Liver (tissue), 9 donors: ENCODE results near the gene TNFSF8. TPM values are rescaled to one million over a fixed set of nuclear protein-coding genes. Genes with fewer than 3 reads are reported as not detected.

Experiments
- DNase-seq: peaks from one replicate; pipeline ENCODE4 v3.0.0-alpha.2; 2017; ENCODE audit warnings: low spot score
- H3K27ac ChIP-seq, 2 donors: one replicate each; pipeline ENCODE4 v1.7.0; 2013; ENCODE audit warnings: inconsistent platforms in 2 of 2, low read length in 2 of 2, control low read depth in 1 of 2, low read depth in 1 of 2, mild to moderate bottlenecking in 1 of 2
- H3K27me3 ChIP-seq, 4 donors: one replicate each; pipeline versions ENCODE4 v1.6.1 to v1.7.0; 2013; ENCODE audit warnings: low read length in 3 of 4, inconsistent platforms in 1 of 4, mild to moderate bottlenecking in 1 of 4, moderate library complexity in 1 of 4; ENCODE audit not compliant: control insufficient read depth in 4 of 4, insufficient read depth in 4 of 4
- H3K36me3 ChIP-seq, 4 donors: one replicate each; pipeline versions ENCODE4 v1.6.1 to v1.7.0; 2013; ENCODE audit warnings: low read length in 3 of 4, mild to moderate bottlenecking in 3 of 4, low read depth in 1 of 4, moderate library complexity in 1 of 4; ENCODE audit not compliant: control insufficient read depth in 4 of 4, insufficient read depth in 3 of 4
- H3K4me1 ChIP-seq, 4 donors: one replicate each; pipeline versions ENCODE4 v1.6.1 to v1.7.0; 2013; ENCODE audit warnings: low read length in 3 of 4, mild to moderate bottlenecking in 3 of 4, moderate library complexity in 1 of 4; ENCODE audit not compliant: control insufficient read depth in 4 of 4, insufficient read depth in 4 of 4
- H3K4me3 ChIP-seq, 3 donors: one replicate each; pipeline versions ENCODE4 v1.6.1 to v1.7.0; 2013; ENCODE audit warnings: low read length in 3 of 3, control low read depth in 1 of 3, low read depth in 1 of 3, mild to moderate bottlenecking in 1 of 3
- H3K9ac ChIP-seq, 2 donors: one replicate each; pipeline ENCODE4 v1.7.0; 2013; ENCODE audit warnings: low read length in 2 of 2, mild to moderate bottlenecking in 2 of 2, moderate library complexity in 2 of 2, control low read depth in 1 of 2, low read depth in 1 of 2
- H3K9me3 ChIP-seq, 4 donors: one replicate each; pipeline versions ENCODE4 v1.6.1 to v1.7.0; 2013; ENCODE audit warnings: low read length in 3 of 4; ENCODE audit not compliant: control insufficient read depth in 4 of 4
- EGR1 ChIP-seq, 2 donors: IDR thresholded peaks; 2 replicates each; pipeline ENCODE4 v1.6.1; 2016 to 2018; ENCODE audit warnings: antibody characterized with exemption in 2 of 2, low read depth in 2 of 2
- FOXA1 ChIP-seq: IDR thresholded peaks from 2 replicates; pipeline ENCODE4 v1.6.1; 2016; ENCODE audit warnings: antibody characterized with exemption
- JUND ChIP-seq, 2 donors: IDR thresholded peaks; 2 replicates each; pipeline ENCODE4 v1.6.1; 2016; ENCODE audit warnings: antibody characterized with exemption in 2 of 2
- NR2F2 ChIP-seq: IDR thresholded peaks from 2 replicates; pipeline ENCODE4 v1.6.1; 2016; ENCODE audit warnings: antibody characterized with exemption
- RXRA ChIP-seq, 2 donors: IDR thresholded peaks; 2 replicates each; pipeline ENCODE4 v1.6.1; 2017 to 2018; ENCODE audit warnings: antibody characterized with exemption in 2 of 2, mild to moderate bottlenecking in 1 of 2
- SP1 ChIP-seq: IDR thresholded peaks from 2 replicates; pipeline ENCODE4 v1.6.1; 2018; ENCODE audit warnings: antibody characterized with exemption, mild to moderate bottlenecking
- YY1 ChIP-seq: IDR thresholded peaks from 2 replicates; pipeline ENCODE4 v1.6.1; 2016; ENCODE audit warnings: antibody characterized with exemption, mild to moderate bottlenecking
- WGBS: extraction: QIAGEN DNeasy Blood & Tissue Kit; methylation state at CpG from one replicate; pipeline ENCODE4 v1.1.7; 2013; 5-methylcytosine and 5-hydroxymethylcytosine counted together
- polyA plus RNA-seq, 2 donors: library from polyadenylated mRNA; stranded (reverse) in 1 of 2; unstranded in 1 of 2; fragments of 200-250 nt in 1 of 2; fragments of >200 nt in 1 of 2; fragmentation: Nextera tagmentation in 1 of 2; extraction: Ambion mirVana in 1 of 2; gene quantifications; one replicate each; pipeline versions ENCODE4 v1.2.1 to v1.2.3, GENCODE V29; 2013 to 2015
- total RNA-seq, 2 donors: library from RNA; depleted of rRNA; stranded (reverse); fragments of >200 nt; gene quantifications; one replicate each; pipeline ENCODE4 v1.2.3, GENCODE V29; 2014
- TF ChIP-seq, protein P1 (sequence below): fragments of 150-350 bp; IDR thresholded peaks from 2 replicates; pipeline ENCODE4 v1.5.1; 2017; ENCODE audit warnings: improper control_type of control experiment, low read depth, low read length; ENCODE audit not compliant: missing input control
- TF ChIP-seq, protein P2 (sequence below): IDR thresholded peaks from 2 replicates; pipeline ENCODE4 v1.6.1; 2016; ENCODE audit warnings: antibody characterized with exemption
- TF ChIP-seq, protein P3 (sequence below): IDR thresholded peaks from 2 replicates; pipeline ENCODE4 v1.6.1; 2016; ENCODE audit warnings: antibody characterized with exemption
- TF ChIP-seq, protein P4 (sequence below): IDR thresholded peaks from 2 replicates; pipeline ENCODE4 v1.6.1; 2016; ENCODE audit warnings: antibody characterized with exemption, mild to moderate bottlenecking
- donor health status: healthy.
- donor health status: healthy.
- donor health status: healthy.
- donor health status: healthy.
- donor health status: healthy.

The TNFSF8 gene
- total and polyA plus RNA-seq, 4 donors = 0.28 to 1.4 (median 0.51) TPM

DNA sequence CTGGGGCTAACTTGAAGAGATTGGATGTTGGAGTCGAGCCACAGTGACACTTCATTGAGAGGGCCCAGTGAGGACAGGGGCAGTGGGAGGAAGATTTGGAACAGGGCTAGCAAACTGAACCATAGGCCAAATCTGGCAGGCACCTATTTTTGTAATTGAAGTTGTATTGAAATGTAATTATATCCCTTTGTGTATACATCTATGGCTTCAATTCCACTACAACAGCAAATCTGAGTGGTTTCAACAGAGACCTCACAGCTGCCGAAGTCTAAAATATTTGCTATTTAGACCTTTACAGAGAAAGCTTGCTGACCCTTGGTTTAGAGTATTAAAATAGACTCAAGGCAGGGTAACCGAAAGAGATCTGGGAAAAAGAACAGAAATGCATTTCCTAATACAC lies 4.7 kb upstream of the TNFSF8 start:
- 86% methylated on average over 3 of the region's 3 CpGs for WGBS
- H3K9me3 ChIP-seq = no peaks in the 10 kb centered on the region

DNA sequence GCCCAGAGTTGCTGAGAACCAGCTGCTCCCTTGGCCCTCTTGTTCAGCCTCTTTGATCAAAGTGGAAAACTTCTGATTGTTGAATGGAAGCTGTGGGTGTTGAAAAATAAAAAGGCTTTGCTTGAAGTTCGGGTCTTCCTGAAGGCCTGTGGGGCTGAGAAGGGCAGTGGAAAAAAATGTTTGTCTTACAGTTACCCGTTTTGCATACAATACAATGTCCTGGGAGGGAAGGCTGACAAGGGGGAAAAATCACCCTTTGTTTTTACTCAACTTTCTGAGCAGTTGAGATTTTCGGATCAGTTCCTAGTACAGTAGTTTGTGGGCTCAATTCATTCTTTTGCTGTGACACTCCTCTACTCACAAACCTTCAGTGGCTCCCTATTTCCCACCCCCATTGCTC lies 2.1 kb upstream of the TNFSF8 start:
- no peak overlapping the region for H3K4me3 ChIP-seq
- H3K36me3 ChIP-seq = no peaks in the 10 kb centered on the region
- TF ChIP-seq, protein P1, sequence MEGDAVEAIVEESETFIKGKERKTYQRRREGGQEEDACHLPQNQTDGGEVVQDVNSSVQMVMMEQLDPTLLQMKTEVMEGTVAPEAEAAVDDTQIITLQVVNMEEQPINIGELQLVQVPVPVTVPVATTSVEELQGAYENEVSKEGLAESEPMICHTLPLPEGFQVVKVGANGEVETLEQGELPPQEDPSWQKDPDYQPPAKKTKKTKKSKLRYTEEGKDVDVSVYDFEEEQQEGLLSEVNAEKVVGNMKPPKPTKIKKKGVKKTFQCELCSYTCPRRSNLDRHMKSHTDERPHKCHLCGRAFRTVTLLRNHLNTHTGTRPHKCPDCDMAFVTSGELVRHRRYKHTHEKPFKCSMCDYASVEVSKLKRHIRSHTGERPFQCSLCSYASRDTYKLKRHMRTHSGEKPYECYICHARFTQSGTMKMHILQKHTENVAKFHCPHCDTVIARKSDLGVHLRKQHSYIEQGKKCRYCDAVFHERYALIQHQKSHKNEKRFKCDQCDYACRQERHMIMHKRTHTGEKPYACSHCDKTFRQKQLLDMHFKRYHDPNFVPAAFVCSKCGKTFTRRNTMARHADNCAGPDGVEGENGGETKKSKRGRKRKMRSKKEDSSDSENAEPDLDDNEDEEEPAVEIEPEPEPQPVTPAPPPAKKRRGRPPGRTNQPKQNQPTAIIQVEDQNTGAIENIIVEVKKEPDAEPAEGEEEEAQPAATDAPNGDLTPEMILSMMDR = no peak
- TF ChIP-seq YY1 (no peak), NR2F2 (no peak), EGR1 (IDR thresholded peaks at IDR 0.05; ENCODE audit: low read depth in 2 of 2) (no peak), SP1 (no peak), RXRA (IDR thresholded peaks at IDR 0.05) (no peak)
- TF ChIP-seq, protein P2, sequence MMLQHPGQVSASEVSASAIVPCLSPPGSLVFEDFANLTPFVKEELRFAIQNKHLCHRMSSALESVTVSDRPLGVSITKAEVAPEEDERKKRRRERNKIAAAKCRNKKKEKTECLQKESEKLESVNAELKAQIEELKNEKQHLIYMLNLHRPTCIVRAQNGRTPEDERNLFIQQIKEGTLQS = no peak
- TF ChIP-seq, protein P3, sequence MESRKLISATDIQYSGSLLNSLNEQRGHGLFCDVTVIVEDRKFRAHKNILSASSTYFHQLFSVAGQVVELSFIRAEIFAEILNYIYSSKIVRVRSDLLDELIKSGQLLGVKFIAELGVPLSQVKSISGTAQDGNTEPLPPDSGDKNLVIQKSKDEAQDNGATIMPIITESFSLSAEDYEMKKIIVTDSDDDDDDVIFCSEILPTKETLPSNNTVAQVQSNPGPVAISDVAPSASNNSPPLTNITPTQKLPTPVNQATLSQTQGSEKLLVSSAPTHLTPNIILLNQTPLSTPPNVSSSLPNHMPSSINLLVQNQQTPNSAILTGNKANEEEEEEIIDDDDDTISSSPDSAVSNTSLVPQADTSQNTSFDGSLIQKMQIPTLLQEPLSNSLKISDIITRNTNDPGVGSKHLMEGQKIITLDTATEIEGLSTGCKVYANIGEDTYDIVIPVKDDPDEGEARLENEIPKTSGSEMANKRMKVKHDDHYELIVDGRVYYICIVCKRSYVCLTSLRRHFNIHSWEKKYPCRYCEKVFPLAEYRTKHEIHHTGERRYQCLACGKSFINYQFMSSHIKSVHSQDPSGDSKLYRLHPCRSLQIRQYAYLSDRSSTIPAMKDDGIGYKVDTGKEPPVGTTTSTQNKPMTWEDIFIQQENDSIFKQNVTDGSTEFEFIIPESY = no peak
- no peak overlapping the region for H3K27ac ChIP-seq
- H3K9ac ChIP-seq = no peak overlapping the region
- 83% methylated on average over 3 of the region's 3 CpGs for WGBS
- H3K9me3 ChIP-seq = no peaks in the 10 kb centered on the region
- H3K4me1 ChIP-seq = no peaks in the 10 kb centered on the region
- no peak for DNase-seq
- H3K27me3 ChIP-seq = no peaks in the 10 kb centered on the region

More for the DNA sequence above, 4.7 kb upstream of the TNFSF8 start:
- TF ChIP-seq, protein P3 = no peak
- TF ChIP-seq YY1 (no peak), RXRA (IDR thresholded peaks at IDR 0.05) (no peak), FOXA1 (no peak), JUND (IDR thresholded peaks at IDR 0.05) (no peak)
- TF ChIP-seq, protein P1 = no peak
- TF ChIP-seq, protein P4, sequence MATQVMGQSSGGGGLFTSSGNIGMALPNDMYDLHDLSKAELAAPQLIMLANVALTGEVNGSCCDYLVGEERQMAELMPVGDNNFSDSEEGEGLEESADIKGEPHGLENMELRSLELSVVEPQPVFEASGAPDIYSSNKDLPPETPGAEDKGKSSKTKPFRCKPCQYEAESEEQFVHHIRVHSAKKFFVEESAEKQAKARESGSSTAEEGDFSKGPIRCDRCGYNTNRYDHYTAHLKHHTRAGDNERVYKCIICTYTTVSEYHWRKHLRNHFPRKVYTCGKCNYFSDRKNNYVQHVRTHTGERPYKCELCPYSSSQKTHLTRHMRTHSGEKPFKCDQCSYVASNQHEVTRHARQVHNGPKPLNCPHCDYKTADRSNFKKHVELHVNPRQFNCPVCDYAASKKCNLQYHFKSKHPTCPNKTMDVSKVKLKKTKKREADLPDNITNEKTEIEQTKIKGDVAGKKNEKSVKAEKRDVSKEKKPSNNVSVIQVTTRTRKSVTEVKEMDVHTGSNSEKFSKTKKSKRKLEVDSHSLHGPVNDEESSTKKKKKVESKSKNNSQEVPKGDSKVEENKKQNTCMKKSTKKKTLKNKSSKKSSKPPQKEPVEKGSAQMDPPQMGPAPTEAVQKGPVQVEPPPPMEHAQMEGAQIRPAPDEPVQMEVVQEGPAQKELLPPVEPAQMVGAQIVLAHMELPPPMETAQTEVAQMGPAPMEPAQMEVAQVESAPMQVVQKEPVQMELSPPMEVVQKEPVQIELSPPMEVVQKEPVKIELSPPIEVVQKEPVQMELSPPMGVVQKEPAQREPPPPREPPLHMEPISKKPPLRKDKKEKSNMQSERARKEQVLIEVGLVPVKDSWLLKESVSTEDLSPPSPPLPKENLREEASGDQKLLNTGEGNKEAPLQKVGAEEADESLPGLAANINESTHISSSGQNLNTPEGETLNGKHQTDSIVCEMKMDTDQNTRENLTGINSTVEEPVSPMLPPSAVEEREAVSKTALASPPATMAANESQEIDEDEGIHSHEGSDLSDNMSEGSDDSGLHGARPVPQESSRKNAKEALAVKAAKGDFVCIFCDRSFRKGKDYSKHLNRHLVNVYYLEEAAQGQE = no peak
- Histone ChIP-seq H3K4me3 (no peak overlapping the region), H3K27me3 (no peaks in the 10 kb centered on the region), H3K27ac (no peak overlapping the region), H3K4me1 (no peaks in the 10 kb centered on the region), H3K9ac (no peak overlapping the region), H3K36me3 (no peaks in the 10 kb centered on the region)
- no peak for DNase-seq
